Pancreas (tissue), 10 donors: ENCODE measurements around the gene NELFCD. TPM values are rescaled to one million over a fixed set of nuclear protein-coding genes. Genes with fewer than 3 reads are reported as not detected.
A peak's percentile ranks its signal among the peaks of the same experiment; 100 is the strongest.

Experiments used
- ATAC-seq, 4 donors: fragments of 200-7000 bp; cut with Tn5 transposase; one replicate each; pipeline versions ENCODE4 v1.8.0 to v1.9.1; 2020; ENCODE audit warnings: mild to moderate bottlenecking in 4 of 4, moderate library complexity in 4 of 4
- DNase-seq, 6 donors: peaks; one replicate each; pipeline ENCODE4 v3.0.0-alpha.2; 2020
- FAIRE-seq: peaks from 2 replicates; lab custom pipeline; 2012; peaks lifted over from hg19 to GRCh38; lab: Jason Lieb, UNC
- H3K27ac ChIP-seq, 4 donors: fragments of 200-600 bp; sonication (generic); 1 replicate in 3 of 4; 2 replicates in 1 of 4; pipeline versions ENCODE4 v1.5.0 to v1.8.0; 2020
- H3K27me3 ChIP-seq, 4 donors: fragments of 200-600 bp; one replicate each; pipeline ENCODE4 v1.8.0; 2021
- H3K36me3 ChIP-seq, 3 donors: fragments of 200-600 bp; sonication (generic) in 1 of 3; one replicate each; pipeline versions ENCODE4 v1.5.0 to v1.8.0; 2020 to 2021
- H3K4me1 ChIP-seq, 3 donors: fragments of 200-600 bp; one replicate each; pipeline ENCODE4 v1.8.0; 2021
- H3K4me3 ChIP-seq, 4 donors: fragments of 200-600 bp; sonication (generic) in 2 of 4; one replicate each; pipeline versions ENCODE4 v1.5.0 to v1.8.0; 2020 to 2021
- H3K9me3 ChIP-seq, 4 donors: fragments of 200-600 bp; one replicate each; pipeline ENCODE4 v1.8.0; 2021
- CTCF ChIP-seq, 4 donors: fragments of 200-600 bp; sonication (generic) in 3 of 4; IDR thresholded peaks; one replicate each; pipeline versions ENCODE4 v1.5.0 to v1.8.0; 2021; ENCODE audit warnings: antibody characterized with exemption in 4 of 4
- WGBS, 2 donors: extraction: QIAGEN DNeasy Blood & Tissue Kit; methylation state at CpG; one replicate each; pipeline ENCODE4 v1.1.7; 2013; 5-methylcytosine and 5-hydroxymethylcytosine counted together
- intact Hi-C, 3 donors: fragments of 100-400 bp; cut with DNase I; formaldehyde crosslinking; loops; one replicate each; pipeline versions ENCODE4 v1.11.1 to v1.14.2; 2022
- polyA plus RNA-seq, 2 donors: library from polyadenylated mRNA; stranded (reverse); fragments of 200-250 nt; gene quantifications; one replicate each; pipeline ENCODE4 v1.2.3, GENCODE V29; 2013
- total RNA-seq, 6 donors: library from RNA; stranded (reverse); fragmentation: NEBNext Ultra II Directional in 4 of 6; extraction: Animal tissue kit (Norgen Biotek cat#: 25700) in 4 of 6; gene quantifications; one replicate each; pipeline versions ENCODE4 v1.2.1 to v1.2.4, GENCODE V29; 2021 to 2023
- donor health status: healthy with polysubstance abuse.
- donor health status: DM: no; HTN: no; CAD: no; lungs with moderate emphysema.
- donor health status: DM: no; HTN: no; CAD: no.
- donor health status: control.
- donor health status: control.
- donor health status: Bipolar disorder and iron deficiency.
- donor health status: DM: yes; HTN: yes; CAD: no.
- donor health status: DM: no; HTN: no; CAD: no.
- donor health status: DM: no; HTN: no; CAD: no.
- donor health status: DM: yes; HTN: yes; CAD: no.

Gene NELFCD
- total and polyA plus RNA-seq, 8 donors, result 17.3 to 66.4 (median 29.4) TPM

DNA sequence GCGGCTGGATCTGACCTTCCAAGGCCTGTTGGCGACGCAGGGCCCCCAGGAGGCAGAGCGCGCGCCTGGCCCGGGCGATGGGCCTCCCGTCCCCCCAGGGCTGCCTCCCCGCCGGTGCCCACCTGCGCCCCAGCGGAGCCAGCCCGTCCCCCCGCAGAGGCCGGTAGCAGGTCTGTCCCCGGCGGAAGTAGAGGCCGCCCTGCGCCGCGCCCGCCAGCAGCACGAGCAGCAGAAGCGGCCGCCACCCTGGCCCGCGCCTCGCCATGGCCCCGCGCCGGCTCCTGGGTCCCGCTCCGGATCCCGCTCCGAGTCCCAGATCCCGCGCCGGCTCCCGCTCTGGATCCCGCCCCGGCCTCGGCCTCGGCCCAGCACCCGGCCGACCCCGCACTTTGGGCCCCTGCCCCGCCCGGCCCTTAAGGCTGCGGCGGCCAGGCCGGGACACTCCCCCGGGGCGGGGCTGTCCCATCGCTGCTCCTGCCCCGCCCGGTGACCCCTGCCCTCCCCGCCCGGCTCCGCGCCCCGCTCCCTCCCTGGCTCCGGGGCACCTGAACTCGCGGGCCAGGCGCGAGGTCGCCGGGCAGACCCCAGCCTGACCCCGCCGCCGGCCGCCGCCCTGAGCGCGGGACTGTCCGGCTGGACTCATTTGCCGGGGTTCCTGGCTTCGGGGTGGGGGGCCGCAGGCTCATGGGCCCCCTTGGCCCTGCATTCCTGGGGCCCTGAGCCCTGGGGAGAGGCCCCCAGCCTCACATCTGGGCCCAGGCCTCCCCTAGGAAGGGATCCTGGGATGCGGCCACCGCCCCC is 26.0 kb downstream of the NELFCD start, which contains the start of gene CTSZ:
Gene CTSZ, minus strand, starts transcription at position 391 of the 801 bp plus-strand sequence. Its CDS starts 126 bp downstream, at position 265.
- H3K27ac ChIP-seq, result peak within 1 kb of the TSS; percentile 31 to 84 (median 53)
- FAIRE-seq (no peak), ATAC-seq (peak; percentile 73 to 89 (median 84)), DNase-seq (peak; percentile 41 to 84 (median 64))
- no peak for TF ChIP-seq CTCF (IDR thresholded peaks at IDR 0.05)
- H3K4me1 ChIP-seq, result peaks cover 5 to 12% (median 11%) of the 10 kb centered on the region in 3 donors
- peak within 1 kb of the TSS; percentile 77 to 92 (median 84) for H3K4me3 ChIP-seq
- no peaks in the 10 kb centered on the region for H3K27me3 ChIP-seq
- H3K36me3 ChIP-seq, result no peaks in the 10 kb centered on the region
- WGBS, 2 donors, result 5 to 7% methylated on average over 61 to 82 of the region's 82 CpGs
- intact Hi-C loops, result no loop called here
- no peaks in the 10 kb centered on the region for H3K9me3 ChIP-seq

DNA sequence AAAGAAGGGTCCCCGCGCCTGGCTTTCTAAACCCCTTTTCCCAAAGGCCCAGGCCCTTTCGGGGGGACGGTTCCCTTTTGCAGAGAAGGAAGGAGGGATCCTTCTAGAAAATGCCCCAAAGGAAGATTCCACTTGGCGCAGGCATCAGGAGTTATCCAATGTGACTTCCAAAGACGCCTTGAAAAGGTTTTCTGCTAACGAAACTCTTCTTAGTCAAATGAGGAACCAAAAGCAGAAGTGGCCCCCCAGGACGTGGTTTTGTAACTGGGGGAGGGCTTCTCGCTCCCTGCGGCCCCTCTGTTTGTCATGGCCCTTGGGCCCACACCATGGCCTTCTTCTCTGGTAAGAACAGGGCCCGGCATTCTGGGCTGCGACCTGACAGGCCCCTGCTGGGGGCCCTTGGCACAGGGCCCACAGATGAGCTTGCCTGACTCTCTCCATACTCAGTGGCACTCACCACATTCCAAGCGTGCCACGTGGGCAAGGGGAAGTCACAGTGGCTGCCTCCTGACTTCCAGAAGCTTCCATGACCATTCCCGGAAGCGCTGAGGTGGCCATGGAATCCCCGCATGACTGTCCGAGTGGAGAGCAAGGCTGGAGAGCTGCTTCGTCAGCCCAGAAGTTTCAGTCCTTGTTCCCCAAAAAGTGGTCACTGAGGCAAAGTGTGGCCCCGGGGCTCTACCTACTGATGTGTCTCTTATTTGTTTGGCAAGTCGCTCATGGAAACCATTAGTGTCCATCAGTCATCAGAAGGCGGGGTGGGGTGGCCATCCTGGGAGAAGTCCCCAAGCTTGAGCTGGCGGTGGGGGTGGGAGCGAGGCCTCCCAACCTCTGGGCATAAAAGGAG is 26.8 kb downstream of the NELFCD start:
- H3K9me3 ChIP-seq, result no peaks in the 10 kb centered on the region
- no peak for TF ChIP-seq CTCF (IDR thresholded peaks at IDR 0.05)
- no peaks in the 10 kb centered on the region for H3K27me3 ChIP-seq
- peak overlapping the region in 3 of 4 donors; percentile 31 to 84 (median 74) for H3K27ac ChIP-seq
- FAIRE-seq, result no peak
- peak in 2 of 4 donors; percentile 5 for ATAC-seq
- H3K36me3 ChIP-seq, result no peaks in the 10 kb centered on the region
- H3K4me3 ChIP-seq, result peak overlapping the region in 3 of 4 donors; percentile 77 to 92 (median 84)
- 89 to 91% methylated on average over 24 of the region's 24 CpGs for WGBS, 2 donors
- peak in 3 of 6 donors; percentile 33 to 62 (median 56) for DNase-seq
- intact Hi-C loops, result no loop called here
- H3K4me1 ChIP-seq, result peaks cover 5 to 12% (median 11%) of the 10 kb centered on the region in 3 donors

DNA sequence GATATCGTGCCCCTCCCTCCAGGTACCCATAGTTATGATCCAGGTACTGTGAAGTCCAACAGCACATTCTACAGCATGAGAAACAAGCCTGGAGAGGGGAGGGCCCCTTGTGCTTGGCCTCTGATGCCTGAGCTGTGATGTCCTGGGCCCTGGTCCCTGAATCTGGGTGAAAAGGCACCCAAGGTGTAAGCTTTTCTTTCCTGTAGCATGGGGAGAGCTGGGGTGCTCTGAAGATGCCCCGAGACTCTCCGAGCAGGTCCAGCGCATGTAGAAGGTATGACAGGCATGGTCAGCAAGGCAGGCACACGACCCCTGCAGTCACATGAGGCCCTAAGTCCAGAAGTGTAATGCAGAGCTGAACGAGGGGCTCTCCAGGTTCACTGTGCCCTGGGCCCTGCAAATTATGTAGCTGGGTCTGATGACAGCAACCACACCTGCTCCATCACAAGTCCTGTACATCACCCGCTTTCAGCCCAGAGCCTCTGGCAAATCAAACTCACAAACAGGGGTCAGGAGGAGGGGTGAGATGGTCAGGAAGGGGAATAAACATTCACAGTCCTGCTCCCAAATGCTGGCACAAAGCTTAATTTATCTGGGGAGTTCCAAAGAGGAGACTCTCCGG is 27.8 kb downstream of the NELFCD start:
- 84 to 90% methylated on average over 8 of the region's 8 CpGs for WGBS, 2 donors

More for the DNA sequence above, 27.8 kb downstream of the NELFCD start:
- peak in 3 of 6 donors; percentile 4 to 26 (median 4) for DNase-seq
- Histone ChIP-seq H3K4me3 (no peak overlapping the region), H3K4me1 (peaks cover 5 to 12% (median 11%) of the 10 kb centered on the region in 3 donors), H3K9me3 (no peaks in the 10 kb centered on the region), H3K27ac (no peak overlapping the region), H3K36me3 (no peaks in the 10 kb centered on the region), H3K27me3 (no peaks in the 10 kb centered on the region)
- FAIRE-seq, result no peak
- ATAC-seq, result no peak
- intact Hi-C loops, result no loop called here
- no peak for TF ChIP-seq CTCF (IDR thresholded peaks at IDR 0.05)
